Astrocyte (in vitro differentiated cells and primary cell): Measurements from ENCODE around the gene MAMLD1.

ENCODE experiments used
- CTCF ChIP-seq: IDR thresholded peaks from 2 replicates; pipeline ENCODE4 v1.5.1; 2011; ENCODE audit warnings: low read depth, mild to moderate bottlenecking, inconsistent platforms, low read length, moderate library complexity; ENCODE audit not compliant: insufficient read depth
- EZH2 ChIP-seq: IDR thresholded peaks from 2 replicates; pipeline ENCODE4 v1.6.1; 2012; ENCODE audit warnings: mild to moderate bottlenecking, low read length, inconsistent platforms; ENCODE audit not compliant: insufficient read depth

- TF ChIP-seq CTCF, result no peak
- TF ChIP-seq EZH2, result no peak
Observed at GRCh38 chrX:150499240-150499639, 136.1 kb downstream of the MAMLD1 start.
